NCI-H2227 (cell line): ENCODE results near the gene RRBP1.

ENCODE experiments used
- DNase-seq: peaks from one replicate; lab custom pipeline; 2025; ENCODE audit not compliant: unreplicated experiment; lab: John Stamatoyannopoulos, UW

Gene RRBP1

DNA sequence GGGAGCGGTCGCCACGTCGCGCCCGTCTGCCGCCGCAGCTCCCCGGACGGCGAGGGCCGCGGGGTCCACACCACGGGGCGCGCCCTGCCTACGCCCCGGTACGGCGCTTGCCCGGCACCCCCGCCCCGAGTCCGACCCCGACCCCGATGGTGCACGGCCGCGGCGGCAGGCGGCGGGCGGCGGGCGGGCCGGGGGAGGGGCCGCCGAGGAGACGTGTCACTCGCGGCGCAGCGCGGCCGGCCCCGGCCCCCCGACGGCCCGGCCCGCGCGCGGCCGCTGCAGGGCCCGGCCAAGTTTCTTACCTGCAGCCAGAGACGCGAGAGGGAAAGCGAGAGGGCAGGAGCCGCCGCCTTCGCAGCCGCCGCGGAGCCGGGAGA lies 328 bp downstream of the RRBP1 start:
- DNase-seq, result no peak

GRCh38 chr20:17680836-17681725 lies 961 bp downstream of the RRBP1 start:
- peak; percentile 83 for DNase-seq

GRCh38 chr20:17679941-17680835 lies 1.9 kb downstream of the RRBP1 start:
- peak; percentile 17 for DNase-seq

- no peak for DNase-seq
These were observed 3.2 kb downstream of the RRBP1 start for GRCh38 chr20:17678886-17679285.

DNA sequence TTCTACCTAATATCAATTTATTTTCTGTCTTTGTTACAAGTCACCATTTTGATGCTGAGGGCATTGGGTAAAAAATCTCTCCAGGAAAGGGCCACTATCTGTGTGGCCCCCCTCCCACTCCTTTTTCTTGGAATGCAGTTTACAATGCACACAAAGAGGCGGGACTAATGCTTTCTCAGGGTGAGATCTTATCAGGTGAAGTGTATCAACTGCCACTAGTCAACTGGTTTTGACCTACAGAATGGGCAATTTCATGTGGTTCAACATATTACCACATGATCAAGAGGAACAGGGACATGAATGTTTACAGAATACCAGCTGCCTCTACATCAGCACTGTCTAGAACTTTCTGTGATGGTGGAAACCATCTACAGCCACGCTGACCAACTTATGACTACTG lies 3.7 kb downstream of the RRBP1 start:
- no peak for DNase-seq

DNA sequence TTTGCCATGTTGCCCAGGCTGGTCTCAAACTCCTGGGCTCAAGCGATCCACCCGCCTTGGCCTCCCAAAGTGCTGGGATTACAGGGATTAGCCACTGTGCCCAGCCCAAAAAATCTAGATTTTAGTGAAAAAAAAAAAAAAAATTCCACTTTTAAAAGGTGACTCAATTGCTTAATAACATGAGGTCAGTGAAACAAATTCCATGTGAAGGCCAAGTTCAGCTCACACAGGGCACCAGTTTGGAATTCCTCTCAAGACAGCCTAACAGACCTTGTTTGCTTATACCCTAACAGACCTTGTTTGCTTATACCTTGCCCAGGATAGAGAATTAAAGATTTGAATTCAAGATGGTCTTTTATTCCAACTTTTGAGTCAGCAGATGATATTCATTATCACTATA lies 5.1 kb downstream of the RRBP1 start:
- DNase-seq, result no peak

DNA sequence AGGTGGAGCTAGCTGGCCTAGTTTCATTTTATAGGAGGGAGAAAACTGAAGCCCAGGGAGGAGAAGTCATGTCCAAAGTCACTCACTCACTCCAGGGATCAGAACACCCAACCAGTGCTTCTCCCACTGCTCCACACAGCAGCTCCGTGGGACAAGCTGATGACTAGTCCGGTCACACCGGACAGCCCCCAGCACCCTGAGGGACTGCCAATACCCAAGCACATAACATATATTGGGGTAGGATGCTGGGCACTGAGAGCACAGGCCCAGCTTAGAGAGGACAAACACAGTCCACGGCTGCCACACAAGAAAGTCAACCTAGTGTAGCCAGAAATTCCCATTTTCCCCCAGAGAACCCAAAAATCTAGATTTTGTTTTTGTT lies 5.7 kb downstream of the RRBP1 start:
- DNase-seq, result no peak

DNA sequence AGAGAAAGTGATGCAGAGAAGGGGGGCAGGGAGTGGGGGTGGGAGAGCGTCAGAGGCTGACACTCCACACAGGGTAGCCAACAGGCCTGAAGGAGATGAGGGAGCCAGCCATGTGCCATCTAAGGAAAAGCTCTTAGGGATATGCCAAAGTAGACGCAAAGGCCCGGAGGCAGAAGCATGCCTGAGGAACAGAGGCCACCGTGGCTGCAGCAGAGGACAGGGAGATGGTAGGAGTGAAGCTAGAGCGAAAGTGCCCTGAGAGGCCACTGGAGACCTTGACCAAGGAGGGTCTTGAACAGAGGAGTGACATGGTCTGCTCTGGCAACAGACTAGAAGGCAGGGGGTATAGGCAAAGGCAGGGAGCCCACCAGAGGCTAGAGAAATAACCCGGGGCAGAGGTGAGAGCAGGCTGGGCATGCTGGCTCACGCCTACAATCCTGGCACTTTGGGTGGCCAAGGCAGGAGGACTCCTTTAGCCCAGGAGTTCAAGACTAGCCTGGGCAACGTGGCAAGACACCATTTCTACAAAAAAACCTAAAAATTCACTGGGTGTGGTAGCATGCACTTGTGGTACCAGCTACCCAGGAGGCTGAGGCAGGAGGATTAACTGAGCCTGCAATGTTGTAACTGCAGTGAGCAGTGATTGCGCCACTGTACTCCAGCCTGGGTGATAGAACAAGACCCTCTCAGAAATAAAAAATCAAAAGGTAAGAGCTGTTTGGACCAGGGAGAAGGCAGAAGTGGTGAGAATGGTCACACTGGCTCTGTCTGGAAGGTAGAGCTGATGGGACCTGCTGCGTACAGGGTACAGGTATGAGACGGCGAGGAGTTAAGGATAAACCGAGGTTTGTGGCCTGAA lies 6.3 kb downstream of the RRBP1 start:
- DNase-seq, result no peak

DNA sequence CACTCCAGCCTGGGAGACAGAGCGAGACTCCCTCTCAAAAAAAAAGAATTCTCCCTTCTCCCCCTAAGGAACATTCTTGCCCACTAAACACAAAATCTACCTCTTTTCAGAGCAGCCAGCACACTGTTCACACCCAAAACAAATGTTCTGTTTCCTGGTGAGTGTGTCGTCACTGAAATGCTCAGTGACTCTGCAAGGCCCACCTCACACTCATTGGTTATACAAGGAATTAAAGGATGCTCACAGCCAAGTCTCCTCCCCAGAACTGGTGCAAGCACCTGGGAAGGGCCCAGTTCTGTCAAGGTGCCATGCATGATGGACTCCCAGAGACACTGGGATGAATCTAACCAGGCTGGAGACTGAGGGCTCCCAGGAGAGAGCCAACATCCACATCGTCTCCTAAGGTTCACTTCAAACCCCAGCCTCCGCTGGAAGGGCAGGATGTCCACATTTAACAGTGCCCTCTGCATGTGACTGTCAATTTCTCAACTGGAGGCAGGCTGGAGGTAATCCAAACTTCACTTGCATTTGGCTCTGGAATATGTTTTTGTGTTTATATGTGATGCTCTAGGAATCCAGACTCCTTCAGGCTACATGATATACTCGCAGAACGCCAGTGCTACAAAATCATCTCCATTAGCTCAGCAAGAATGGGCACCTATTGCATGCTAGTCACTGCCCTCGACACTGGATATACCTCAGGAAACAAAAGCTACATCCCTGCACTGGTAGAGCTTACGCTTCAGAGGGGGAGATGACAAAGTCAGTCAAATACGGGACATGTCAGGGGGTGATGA lies 7.1 kb downstream of the RRBP1 start:
- no peak for DNase-seq

- DNase-seq, result no peak
These were observed 9.0 kb downstream of the RRBP1 start for GRCh38 chr20:17673084-17673483.

GRCh38 chr20:17671565-17671964 lies 10.5 kb downstream of the RRBP1 start:
- no peak for DNase-seq

- DNase-seq, result no peak
These were observed 11.0 kb downstream of the RRBP1 start for GRCh38 chr20:17671011-17671410.

DNA sequence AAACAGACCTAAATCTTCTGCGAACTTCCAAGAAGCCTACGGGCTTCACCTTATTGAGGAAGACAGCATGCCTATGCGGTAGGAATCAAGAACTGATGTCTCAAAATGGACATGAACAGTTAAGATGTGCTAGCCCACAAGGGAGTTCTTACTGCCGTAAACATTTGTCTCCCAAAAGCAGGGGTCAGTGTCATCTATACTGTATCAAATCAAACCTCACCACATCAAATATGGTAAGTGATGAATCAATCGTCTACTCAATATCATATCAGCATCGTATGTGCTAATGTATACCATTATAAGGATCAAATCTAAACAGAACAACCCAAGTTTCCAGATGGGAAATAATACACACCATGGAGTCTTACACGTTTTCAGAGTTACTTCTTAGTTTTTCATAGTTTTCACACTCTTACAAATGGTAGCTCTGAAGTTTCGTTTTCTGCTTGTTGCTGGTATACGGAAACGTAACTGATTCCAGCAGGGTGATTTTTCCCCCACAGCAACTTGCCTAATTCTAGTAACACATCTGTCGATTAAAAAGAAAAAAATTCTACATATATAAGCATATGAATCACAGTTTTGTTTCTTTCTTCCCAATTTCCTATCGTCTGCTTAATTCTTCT lies 12.6 kb downstream of the RRBP1 start:
- no peak for DNase-seq

- DNase-seq, result no peak
These were observed 13.6 kb downstream of the RRBP1 start for GRCh38 chr20:17668432-17668831.

DNA sequence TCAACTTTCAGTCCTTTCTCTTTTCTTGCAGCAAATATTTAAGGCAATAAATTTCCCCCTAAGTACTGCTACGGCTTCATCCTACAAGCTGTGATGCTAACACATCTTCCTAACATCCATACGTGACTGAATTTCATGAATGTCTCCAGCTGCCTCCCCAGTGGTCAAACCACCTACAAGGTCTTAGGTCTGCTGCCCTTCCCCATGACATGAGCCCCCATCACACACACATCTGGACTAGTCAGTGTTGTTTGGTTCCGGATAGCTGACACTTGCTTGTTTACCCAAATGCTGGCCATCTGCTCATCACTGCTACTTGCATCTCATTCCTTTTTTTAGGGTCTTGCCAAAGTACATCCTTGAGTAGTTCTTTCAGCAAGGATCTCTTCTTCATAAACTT lies 14.6 kb downstream of the RRBP1 start:
- DNase-seq, result no peak

- no peak for DNase-seq
These were observed 15.6 kb downstream of the RRBP1 start for GRCh38 chr20:17666481-17666880.

DNA sequence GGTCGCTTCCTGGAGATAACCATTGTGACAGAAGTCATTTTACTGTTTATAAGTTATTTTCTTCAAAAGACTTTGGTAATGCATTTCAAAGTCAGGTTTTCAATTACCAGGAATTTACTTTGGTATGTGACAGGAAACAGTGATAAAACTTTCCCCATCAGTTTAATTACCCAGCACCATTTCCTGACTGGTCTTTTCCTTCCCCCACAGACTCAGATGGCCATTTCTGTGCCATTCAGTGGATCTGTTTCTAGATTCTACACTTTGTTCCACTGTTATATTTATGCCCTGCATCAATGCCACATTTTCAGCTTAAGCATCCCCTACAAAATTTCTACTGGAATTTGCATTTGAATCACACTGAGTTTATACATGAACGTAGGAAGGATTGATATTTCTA lies 16.3 kb downstream of the RRBP1 start:
- DNase-seq, result no peak

- DNase-seq, result no peak
These were observed 17.9 kb downstream of the RRBP1 start for GRCh38 chr20:17664025-17664633.

DNA sequence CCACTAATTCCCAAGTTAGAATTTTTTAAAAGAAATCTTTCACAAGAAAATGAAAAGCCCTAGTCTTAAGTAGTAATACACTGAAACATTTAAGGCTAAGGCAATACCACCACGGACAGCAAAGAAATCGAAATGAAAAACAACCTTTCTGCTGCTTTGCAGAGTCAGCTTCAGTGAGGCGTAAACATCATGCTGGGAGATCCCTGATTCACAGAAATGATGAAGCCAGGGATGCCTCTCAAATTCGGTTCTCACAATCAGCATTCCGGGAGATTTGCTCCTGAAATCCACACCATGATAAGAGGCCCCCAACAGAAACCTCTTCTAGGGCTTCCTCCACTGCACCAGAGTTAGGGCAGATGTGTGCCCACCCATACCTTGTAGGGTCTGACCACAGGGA lies 18.6 kb downstream of the RRBP1 start:
- DNase-seq, result no peak

DNA sequence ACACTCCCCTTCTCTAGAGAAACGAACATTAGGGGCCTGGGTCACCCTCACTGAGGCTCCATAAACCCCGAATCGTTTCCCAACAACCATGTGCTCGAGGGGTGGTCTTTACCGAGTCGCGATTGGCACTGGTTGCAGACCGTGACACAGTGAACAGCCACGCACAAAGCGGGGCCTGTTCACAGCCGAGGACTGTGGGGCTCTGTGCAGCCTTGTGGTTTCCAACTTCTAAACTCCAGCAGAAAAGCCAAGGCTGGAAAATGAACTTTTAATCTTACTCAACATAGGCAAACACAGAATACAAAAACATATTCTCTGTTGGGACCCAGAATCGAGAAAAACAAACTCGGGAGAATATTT lies 19.0 kb downstream of the RRBP1 start:
- no peak for DNase-seq
